Spleen (tissue), 7 donors: ENCODE measurements around the gene PTP4A1.

Experiments
- POLR2A ChIP-seq, 3 donors: fragments of 450-650 bp; IDR thresholded peaks; one replicate each; pipeline ENCODE4 v1.5.1; 2017; ENCODE audit warnings: antibody characterized with exemption in 3 of 3, mild to moderate bottlenecking in 1 of 3
- TF ChIP-seq, protein P1 (sequence below), 11 experiments: fragments of 200-600 bp in 7 of 11; fragments of 450-650 bp in 4 of 11; sonication (generic) in 4 of 11; IDR thresholded peaks in 8 of 11; conservative IDR thresholded peaks in 3 of 11; 1 replicate in 7 of 11; 2 replicates in 4 of 11; pipeline versions ENCODE4 v1.4.0 to v1.8.0; 2016 to 2021; ENCODE audit warnings: antibody characterized with exemption in 11 of 11, inconsistent platforms in 4 of 11, mild to moderate bottlenecking in 1 of 11
- donor health status: DM: no; HTN: no; CAD: no; lungs with moderate emphysema.
- donor health status: DM: no; HTN: no; CAD: no.
- donor health status: DM: no; HTN: no; CAD: no.

DNA sequence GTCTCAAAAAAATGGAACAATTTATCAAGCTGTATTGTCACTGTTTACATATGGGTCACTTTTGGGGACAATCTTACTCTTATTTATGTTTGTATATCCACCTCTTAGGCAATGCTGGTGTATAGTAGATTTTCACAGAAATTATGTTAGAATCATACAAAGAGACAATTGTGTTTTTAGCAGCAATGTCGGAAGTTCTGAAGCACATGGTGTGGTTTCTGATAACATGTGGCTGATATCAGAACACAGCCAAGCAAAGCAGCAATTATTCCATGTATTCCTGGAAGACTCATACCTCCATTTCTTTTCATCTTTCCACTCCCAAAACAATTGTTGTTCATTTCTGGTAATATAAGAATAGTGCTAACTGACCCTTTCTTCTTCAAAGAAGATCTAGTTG, 17.5 kb upstream of the PTP4A1 start:
- TF ChIP-seq, protein P1, sequence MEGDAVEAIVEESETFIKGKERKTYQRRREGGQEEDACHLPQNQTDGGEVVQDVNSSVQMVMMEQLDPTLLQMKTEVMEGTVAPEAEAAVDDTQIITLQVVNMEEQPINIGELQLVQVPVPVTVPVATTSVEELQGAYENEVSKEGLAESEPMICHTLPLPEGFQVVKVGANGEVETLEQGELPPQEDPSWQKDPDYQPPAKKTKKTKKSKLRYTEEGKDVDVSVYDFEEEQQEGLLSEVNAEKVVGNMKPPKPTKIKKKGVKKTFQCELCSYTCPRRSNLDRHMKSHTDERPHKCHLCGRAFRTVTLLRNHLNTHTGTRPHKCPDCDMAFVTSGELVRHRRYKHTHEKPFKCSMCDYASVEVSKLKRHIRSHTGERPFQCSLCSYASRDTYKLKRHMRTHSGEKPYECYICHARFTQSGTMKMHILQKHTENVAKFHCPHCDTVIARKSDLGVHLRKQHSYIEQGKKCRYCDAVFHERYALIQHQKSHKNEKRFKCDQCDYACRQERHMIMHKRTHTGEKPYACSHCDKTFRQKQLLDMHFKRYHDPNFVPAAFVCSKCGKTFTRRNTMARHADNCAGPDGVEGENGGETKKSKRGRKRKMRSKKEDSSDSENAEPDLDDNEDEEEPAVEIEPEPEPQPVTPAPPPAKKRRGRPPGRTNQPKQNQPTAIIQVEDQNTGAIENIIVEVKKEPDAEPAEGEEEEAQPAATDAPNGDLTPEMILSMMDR (IDR thresholded peaks at IDR 0.05 in 8 of 11, conservative IDR thresholded peaks at IDR 0.05 in 3 of 11) = no peak
- no peak for TF ChIP-seq POLR2A (IDR thresholded peaks at IDR 0.05)
